ENCODE results near the gene EFCAB14.
"Not testable (repeated sequence)": the region's sequence is repeated elsewhere in the genome, so short reads cannot be mapped to it uniquely, and the experiment has no call there.

Gene EFCAB14

DNA sequence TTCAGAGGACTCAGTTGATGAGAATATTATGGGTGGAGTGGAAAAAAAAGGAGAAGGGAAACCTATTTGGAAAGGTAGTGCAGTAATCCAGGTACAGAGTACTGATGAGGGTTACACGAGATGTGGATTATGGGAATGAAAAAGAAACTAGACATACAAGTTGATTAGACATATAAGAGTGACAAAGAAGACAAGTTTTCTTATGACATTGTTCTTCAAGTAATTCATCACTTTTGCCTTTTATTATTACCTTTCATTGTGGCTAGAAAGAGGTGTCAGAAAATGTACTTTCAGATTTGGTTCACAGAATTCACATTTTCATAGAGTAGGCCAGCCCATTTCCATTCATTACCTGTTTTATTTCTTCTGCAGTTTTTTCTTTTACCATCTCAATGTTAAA lies 61.1 kb downstream of the EFCAB14 start:
- in situ Hi-C loops (cut with MboI; ENCODE audit: low sequenced_read_pairs) = no loop called here

DNA sequence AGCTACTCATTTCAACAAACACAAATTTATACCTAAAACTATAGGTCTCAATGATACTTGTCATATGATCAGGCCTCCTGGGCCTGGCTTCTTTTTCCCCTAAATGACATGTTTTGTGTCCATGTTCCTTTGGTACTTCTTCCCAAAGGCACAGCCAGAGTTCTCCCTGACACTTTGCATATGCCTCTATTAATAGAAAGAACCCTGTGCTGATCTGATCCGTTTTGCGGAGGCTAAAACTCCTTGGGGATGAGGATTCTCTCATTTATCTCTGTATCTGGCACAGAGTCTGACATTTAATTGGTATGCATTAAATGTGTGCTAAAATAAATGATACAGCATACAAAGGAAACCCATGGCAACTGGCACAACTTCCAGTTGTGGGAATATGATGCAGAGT lies 62.3 kb downstream of the EFCAB14 start:
- in situ Hi-C loops (cut with MboI; ENCODE audit: low sequenced_read_pairs) = no loop called here

DNA sequence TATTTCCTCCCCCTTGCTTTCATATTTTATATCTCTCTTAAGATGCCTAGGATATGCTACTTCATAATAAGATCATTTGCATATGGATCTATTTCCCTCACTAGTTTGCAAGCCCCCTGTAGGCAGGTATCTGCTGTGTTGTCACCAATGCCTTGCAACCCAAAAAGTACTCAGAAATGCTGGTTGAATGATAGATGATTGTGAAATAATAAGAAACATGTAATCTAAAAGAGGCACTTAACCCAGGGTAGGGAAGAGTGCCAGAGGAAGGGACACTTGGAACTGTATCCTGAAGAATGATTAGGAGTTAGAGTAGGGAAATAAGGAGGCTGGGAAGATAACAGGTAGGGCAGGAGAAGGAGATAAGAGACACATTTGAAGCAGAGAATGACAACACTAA lies 63.1 kb downstream of the EFCAB14 start:
- in situ Hi-C loops (cut with MboI; ENCODE audit: low sequenced_read_pairs) = no loop called here

DNA sequence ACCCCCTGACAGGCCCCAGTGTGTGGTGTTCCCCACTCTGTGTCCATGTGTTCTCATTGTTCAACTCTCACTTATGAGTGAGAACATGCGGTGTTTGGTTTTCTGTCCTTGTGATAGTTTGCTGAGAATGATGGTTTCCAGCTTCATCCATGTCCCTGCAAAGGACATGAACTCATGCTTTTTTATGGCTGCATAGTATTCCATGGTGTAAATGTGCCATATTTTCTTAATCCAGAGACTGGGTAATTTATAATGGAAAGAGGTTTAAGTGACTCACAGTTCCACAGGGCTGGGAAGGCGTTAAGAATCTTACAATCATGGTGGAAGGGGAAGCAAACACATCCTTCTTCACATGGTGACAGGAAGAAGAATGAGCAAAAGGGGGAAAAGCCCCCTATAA lies 64.2 kb downstream of the EFCAB14 start:
- in situ Hi-C loops (cut with MboI; ENCODE audit: low sequenced_read_pairs) = not testable (repeated sequence)

DNA sequence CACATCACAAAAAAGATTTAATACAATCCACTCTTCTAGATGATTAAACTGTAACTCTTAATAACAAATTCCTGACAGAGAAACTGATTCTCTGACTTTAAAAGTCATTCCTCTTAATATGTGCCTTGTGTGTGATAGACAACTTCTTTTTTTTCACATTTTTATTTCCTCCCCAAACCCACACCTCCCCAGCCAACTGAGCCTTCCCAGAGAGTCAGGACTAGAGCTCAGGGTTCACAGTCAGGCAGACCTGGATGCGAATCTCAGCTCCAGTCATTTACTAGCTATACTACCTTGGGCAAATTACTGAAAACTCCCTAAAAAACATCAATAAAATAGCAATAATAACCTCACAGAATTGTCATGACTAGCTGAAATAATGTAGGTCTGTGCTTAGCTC lies 64.9 kb downstream of the EFCAB14 start:
- in situ Hi-C loops (cut with MboI; ENCODE audit: low sequenced_read_pairs) = no loop called here

DNA sequence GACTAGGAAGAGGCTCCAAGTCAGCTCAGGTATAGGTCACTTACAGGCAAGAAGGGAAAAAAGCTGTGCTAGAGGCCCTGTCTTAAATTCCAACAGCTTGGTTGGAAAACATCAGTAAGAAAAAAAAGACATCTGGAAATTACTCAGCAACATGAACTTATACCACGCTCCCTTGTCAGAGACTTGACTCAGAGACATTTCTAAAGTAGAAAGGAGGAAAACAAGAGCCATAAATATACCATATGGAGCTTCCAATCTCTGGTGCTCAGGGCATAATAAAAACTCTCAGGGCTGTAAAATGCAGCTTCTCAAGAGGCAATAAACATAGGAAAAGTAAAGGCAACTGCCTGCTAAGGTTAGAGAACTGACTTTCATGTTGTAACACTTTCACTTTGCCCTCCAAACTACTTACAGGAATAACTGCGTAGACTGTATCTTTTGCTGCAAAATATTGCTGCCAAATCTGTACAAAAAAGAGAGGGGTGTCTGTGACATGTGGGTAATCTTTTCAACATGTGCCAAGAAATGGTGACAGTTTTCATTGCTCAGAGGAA lies 65.4 kb downstream of the EFCAB14 start:
- in situ Hi-C loops (cut with MboI; ENCODE audit: low sequenced_read_pairs) = no loop called here

DNA sequence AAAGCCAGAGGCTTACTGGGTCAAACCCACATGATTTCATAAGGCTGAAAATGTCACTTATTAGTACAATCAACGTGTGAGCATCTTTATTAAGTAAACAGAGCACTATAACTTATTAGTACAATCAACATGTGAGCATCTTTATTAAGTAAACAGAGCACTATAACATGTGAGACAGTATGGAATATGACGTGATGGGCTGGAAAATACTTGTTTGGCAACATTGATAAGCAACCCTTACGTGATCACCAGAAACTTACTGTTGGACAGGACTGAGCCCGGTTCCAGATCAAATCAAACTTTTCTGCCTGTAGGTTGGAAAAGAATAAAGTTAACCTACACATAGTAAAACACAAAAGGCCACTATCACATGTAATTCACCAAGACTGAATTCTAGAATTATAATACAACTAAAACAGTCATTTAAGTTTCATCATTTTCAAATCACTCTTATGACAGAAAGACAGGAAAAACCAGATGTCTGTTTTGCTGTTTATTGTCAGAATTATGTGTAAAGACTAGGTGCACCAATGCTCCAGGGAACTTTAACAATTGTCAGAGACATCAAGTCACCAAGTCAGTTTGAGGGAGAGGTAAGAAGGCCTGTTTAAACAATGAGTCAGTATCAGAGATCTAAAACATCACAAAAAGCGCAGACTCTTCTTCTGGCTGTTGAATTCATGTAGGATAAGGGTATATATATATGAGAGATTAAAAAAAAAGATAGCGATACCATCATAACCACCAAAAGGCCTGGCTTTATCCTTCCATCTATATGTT lies 66.4 kb downstream of the EFCAB14 start:
- in situ Hi-C loops (cut with MboI; ENCODE audit: low sequenced_read_pairs) = no loop called here

DNA sequence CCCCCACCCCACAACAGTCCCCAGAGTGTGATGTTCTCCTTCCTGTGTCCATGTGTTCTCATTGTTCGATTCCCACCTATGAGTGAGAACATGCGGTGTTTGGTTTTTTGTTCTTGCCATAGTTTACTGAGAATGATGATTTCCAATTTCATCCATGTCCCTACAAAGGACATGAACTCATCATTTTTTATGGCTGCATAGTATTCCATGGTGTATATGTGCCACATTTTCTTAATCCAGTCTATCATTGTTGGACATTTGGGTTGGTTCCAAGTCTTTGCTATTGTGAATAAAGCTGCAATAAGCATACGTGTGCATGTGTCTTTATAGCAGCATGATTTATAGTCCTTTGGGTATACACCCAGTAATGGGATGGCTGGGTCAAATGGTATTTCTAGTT lies 67.8 kb downstream of the EFCAB14 start:
- in situ Hi-C loops (cut with MboI; ENCODE audit: low sequenced_read_pairs) = not testable (repeated sequence)

DNA sequence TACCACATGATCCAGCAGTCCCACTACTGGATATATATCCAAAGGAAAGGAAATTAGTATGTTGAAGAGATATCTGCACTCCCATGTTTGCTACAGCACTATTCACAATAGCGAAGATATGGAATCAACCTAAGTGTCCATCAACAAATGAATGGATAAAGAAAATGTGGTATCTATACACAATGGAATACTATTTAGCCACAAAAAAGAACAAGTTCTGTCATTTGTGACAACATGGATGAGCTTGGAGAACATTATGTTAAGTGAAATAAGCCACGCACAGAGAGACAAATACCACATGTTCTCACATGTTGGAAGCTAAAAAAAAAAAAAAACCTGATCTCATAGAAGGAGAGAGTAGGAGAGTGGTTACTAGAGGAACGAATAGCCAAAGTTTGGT lies 68.4 kb downstream of the EFCAB14 start:
- in situ Hi-C loops (cut with MboI; ENCODE audit: low sequenced_read_pairs) = no loop called here

DNA sequence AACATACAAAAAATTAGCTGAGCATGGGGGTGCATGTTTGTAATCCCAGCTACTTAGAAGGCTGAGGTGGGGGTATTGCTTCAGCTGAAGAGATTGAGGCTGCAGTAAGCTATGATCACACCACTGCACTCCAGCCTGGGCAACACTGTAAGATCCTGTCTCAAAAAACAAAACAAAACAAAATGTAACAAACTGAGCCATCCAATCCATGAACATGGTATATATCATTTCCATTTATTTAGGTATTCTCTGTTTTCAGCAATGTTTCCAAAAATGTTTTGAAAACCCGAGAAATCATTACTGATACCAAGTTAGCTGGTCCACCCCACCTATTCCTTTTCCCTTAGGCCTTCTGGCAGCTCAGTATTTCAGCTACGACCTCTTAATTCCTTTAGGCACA lies 69.2 kb downstream of the EFCAB14 start:
- in situ Hi-C loops (cut with MboI; ENCODE audit: low sequenced_read_pairs) = no loop called here

DNA sequence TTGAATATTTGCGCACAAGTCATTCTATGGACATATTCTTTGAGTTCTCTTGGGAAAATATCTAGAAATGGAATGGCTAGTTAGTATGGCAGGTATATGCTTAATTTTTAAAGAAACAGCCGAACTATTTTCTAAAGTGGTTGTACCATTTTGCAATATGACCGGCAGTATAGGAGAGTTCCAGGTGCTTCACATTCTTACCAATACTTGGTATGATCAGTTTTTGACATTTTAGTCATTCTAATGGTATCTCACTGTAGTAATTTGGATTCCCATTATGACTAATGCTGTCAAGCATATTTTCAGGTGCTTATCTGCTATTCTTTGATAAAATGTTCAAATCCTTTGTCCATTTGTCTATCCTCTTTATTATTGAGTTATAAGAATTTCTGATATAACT lies 71.3 kb downstream of the EFCAB14 start:
- in situ Hi-C loops (cut with MboI; ENCODE audit: low sequenced_read_pairs) = no loop called here

DNA sequence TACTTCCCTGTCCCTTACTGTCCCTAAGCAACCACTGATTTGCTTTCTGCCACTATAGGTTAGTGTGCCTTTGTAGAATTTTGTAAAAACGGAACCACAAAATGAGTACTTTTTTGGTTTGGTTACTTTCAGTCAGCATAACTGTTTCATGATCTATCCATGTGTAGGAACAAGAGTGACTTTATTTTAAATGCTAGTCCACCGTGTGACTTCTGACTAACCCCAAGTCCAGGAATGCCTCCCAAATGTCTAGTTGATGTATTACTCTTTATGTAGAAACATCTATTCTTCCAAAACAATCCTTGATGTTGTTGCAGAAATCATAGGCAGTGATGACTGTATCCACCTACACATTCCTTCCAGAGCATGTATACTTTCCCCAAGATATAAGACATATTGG lies 72.1 kb downstream of the EFCAB14 start:
- in situ Hi-C loops (cut with MboI; ENCODE audit: low sequenced_read_pairs) = no loop called here

DNA sequence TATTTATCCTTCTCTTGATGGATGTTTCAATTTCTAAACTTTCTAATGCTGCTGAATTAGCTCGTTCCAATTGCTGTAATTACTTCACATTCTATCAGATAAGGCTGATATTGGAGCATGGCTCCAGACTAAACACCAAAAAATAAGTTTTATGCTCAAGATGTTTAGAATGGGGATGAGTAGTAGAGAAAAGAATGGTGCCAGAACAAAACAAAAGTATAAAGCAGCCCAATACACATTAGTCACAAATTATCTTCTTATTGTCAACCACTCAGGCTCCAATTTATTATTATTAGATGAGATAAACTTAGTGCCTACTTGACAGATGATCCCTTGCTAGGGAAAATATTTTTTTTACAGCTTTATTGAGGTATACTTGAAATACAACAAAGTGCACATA lies 72.6 kb downstream of the EFCAB14 start:
- in situ Hi-C loops (cut with MboI; ENCODE audit: low sequenced_read_pairs) = no loop called here

DNA sequence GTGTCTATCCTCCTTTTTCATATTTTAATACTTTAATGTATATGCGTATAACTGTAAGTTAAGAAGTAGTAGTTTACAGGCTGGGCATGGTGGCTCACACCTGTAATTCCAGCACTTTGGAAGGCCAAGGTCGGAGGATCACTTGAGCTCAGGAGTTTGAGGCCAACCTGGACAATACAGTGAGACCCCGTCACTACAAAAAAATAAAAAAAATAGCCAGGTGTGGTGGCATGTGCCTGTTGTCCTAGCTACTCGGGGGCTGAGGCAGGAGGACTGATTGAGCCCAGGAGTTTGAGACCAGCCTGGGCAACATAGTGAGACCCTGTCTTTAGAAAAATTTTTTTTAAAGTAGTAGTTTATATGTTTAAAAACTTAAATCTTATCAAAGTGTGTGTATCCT lies 73.1 kb downstream of the EFCAB14 start:
- in situ Hi-C loops (cut with MboI; ENCODE audit: low sequenced_read_pairs) = no loop called here

DNA sequence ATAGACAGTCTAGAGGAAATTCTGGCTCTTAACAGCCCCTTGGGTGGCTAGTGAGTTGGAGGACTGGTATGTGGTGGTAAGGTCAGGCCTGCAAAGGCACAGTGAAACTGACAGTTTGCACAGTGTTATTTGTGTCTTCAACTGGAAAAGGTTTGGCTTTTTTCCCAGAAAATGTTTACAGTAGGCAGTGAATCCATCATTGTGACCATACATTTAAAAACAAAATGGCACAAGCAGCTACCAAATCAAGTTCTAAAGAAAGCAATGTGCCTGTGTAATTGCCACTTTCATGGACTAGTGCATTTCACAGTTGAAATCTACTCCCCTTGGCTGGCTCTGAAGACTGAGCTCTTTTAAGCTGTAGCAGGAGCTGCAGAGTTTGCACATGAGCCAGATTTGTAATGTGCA lies 75.5 kb downstream of the EFCAB14 start:
- in situ Hi-C loops (cut with MboI; ENCODE audit: low sequenced_read_pairs) = no loop called here

DNA sequence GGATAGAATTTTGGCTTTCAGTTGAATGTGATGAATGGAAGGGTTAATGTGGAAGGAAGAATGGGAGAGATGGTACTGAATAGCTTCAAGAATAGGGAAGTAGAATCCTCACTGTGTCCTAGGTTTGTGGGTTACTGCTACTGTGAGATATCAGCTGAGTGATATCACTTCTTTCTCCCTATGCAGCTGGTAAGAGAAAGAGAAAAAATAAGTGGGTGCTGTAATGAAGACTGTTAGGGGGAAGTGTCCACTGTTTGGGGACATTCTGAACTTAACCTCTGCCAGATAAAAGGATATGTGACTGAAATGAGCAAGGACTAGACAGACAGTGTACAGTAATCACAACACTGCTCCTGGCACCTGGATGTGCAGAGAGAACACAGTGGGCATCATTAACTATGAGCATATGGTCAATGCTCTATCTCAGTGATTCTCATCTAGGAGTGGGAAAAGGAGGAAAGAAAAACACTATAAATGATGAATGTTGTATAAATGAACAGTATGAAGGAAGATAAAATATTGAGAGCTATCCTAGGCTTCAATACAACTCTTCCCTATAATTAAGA lies 76.7 kb downstream of the EFCAB14 start:
- in situ Hi-C loops (cut with MboI; ENCODE audit: low sequenced_read_pairs) = no loop called here

DNA sequence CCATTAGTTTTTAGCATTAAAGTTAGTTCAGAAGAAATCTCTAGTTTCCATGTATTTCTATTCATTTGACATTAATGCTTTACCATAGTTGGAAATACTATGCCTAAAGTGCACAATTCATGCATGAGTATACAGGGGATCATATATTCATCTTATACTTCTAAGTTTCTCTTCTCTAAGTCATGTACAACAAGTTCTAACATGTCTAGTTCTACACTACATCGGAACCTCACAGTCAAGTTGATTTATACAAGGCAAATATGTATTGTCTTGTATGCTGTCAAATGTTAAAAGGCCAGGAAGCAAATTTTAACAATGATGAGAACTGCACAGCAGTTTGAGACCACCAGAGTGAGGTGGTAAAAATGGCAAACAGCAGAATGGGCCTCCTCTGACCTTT lies 79.4 kb downstream of the EFCAB14 start:
- in situ Hi-C loops (cut with MboI; ENCODE audit: low sequenced_read_pairs) = no loop called here

DNA sequence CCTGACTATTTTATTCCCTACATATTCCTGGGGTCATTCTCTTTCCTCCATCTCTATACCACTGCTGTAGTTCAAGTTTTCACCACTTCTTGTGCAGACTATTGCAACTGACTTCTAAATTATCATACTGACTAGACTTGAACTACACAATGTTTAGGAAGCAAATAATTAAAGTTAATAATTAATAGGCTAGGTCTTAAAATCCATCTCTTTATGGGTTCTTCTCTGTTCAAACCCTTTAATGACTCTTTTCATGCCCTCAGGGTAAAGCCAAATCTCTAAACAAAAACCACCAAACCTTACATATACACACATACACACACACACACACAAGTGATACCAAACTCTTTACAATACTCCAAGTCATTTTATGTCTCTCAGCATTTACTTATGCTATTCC lies 80.0 kb downstream of the EFCAB14 start:
- in situ Hi-C loops (cut with MboI; ENCODE audit: low sequenced_read_pairs) = no loop called here

DNA sequence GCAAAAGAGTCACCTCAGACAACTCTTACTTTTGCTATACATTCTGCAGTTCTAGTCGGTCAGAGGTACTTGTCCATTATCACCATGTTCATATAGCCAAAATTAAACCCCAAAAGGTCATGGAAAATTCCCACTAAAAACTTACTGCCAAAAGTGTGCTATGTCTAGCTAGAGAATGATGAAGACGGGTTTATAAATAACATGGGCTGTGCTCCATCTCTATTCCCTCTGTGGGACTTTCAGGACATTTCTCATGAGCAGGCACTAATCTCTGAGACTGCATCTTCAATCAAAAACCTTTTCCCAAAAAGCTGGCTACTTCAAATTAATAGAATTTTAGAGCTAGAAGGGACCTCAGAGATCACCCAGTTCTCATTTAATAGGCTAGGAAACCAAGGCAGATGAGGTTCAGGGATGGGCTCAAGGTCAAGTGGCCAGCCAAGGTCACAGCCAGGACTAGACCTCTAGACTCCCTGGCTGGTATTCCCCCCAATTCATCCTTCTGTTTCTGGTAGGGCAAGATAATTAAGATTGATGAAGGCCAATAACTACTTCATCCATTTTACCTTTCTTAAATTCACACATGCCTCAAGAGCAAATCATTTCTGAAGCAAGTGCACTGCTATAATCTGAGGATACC lies 81.3 kb downstream of the EFCAB14 start:
- in situ Hi-C loops (cut with MboI; ENCODE audit: low sequenced_read_pairs) = no loop called here

DNA sequence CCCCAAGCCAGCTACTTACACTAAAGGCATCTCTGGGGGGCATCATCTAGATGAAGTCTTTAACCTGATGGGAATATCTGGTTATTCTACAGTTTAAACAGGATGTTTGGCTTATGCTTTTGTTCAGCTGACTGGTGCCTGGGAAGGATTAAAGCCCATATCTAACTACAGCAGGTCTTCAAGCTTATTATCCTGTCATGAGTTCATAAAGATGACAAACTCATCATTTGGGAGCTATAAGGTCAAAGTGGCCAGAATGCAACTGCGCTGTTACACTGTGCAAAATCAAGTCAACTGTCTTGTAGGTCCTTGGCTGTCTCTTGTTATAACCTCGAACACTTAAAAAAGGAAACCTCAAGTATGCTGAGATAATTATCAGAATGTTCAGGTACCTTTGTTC lies 83.7 kb downstream of the EFCAB14 start:
- in situ Hi-C loops (cut with MboI; ENCODE audit: low sequenced_read_pairs) = no loop called here

DNA sequence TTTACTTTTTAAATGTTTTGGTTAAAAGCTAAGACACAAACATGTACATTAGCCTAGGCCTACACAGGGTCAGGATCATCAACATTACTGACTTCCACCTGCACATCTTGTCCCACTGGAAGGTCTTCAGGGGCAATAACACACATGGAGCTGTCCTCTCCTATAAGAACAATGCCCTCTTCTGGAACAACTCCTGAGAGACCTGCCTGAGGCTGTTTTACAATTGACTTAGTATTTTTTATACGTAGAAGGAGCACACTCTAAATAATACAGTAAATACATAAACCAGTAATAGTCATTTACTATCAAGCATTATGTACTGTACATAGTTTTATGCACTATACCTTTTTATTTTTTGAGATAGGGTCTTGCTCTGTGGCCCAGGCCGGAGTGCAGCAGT lies 88.2 kb downstream of the EFCAB14 start:
- in situ Hi-C loops (cut with MboI; ENCODE audit: low sequenced_read_pairs) = no loop called here

All from HL-60/S4 treated with phorbol 12-myristate 13-acetate at 8.2 ng/mL for 4 days and 3 days (cell line).